GM23338 (cell line): ENCODE measurements around the gene FCN2.

Experiments used
- CREB1 ChIP-seq: fragments of 250-450 bp; sonication (Bioruptor Pico); IDR thresholded peaks from 2 replicates; pipeline ENCODE4 v1.5.0; 2020; ENCODE audit warnings: low read depth, mild to moderate bottlenecking, moderate library complexity
- CTCF ChIP-seq, 2 experiments: fragments of 200-600 bp in 1 of 2; sonication (generic) in 1 of 2; conservative IDR thresholded peaks; 2 replicates each; pipeline versions ENCODE4 v1.5.1 to v1.6.1; 2016 to 2017; ENCODE audit warnings: antibody characterized with exemption in 2 of 2, low read depth in 2 of 2, mild to moderate bottlenecking in 2 of 2, moderate library complexity in 1 of 2
- ETS1 ChIP-seq: IDR thresholded peaks from 2 replicates; pipeline ENCODE4 v1.6.1; 2016; ENCODE audit warnings: antibody characterized with exemption
- EZH2 ChIP-seq: fragments of 200-600 bp; sonication (generic); IDR thresholded peaks from one replicate; pipeline ENCODE4 v1.8.0; 2017; ENCODE audit warnings: antibody characterized with exemption, mild to moderate bottlenecking, low read depth; ENCODE audit not compliant: unreplicated experiment
- EZH2phosphoT487 ChIP-seq: fragments of 200-600 bp; sonication (generic); IDR thresholded peaks from one replicate; pipeline ENCODE4 v1.8.1; 2018; ENCODE audit warnings: antibody characterized with exemption; ENCODE audit not compliant: unreplicated experiment
- JUNB ChIP-seq: IDR thresholded peaks from one replicate; pipeline ENCODE4 v1.6.1; 2016; ENCODE audit warnings: antibody characterized with exemption; ENCODE audit not compliant: unreplicated experiment
- POLR2AphosphoS5 ChIP-seq: IDR thresholded peaks from 2 replicates; pipeline ENCODE4 v1.6.1; 2016; ENCODE audit warnings: antibody characterized with exemption, low read depth
- REST ChIP-seq: IDR thresholded peaks from one replicate; pipeline ENCODE4 v1.6.1; 2018; ENCODE audit warnings: antibody characterized with exemption; ENCODE audit not compliant: unreplicated experiment
- ZNF331 ChIP-seq: fragments of 250-450 bp; sonication (Bioruptor Pico); IDR thresholded peaks from 2 replicates; pipeline ENCODE4 v1.5.0; 2020; ENCODE audit warnings: low read depth, mild to moderate bottlenecking, moderate library complexity
- ZNF462 ChIP-seq: fragments of 250-450 bp; sonication (Bioruptor Pico); IDR thresholded peaks from 2 replicates; pipeline ENCODE4 v1.5.0; 2020; ENCODE audit warnings: mild to moderate bottlenecking, moderate library complexity

GRCh38 chr9:134880484-134881312, at the start of gene FCN2:
- TF ChIP-seq CTCF (conservative IDR thresholded peaks at IDR 0.05; ENCODE audit: low read depth in 2 of 2) (no peak), EZH2phosphoT487 (no peak), POLR2AphosphoS5 (no peak), CREB1 (CRISPR knock-in tag) (no peak), EZH2 (no peak), REST (no peak), JUNB (no peak), ZNF331 (CRISPR knock-in tag) (no peak), ETS1 (no peak), ZNF462 (CRISPR knock-in tag) (no peak)
